Raji (cell line): ENCODE results near the gene SFXN3.
A peak's percentile ranks its signal among the peaks of the same experiment; 100 is the strongest.

Experiments used
- POLR2A ChIP-seq: IDR thresholded peaks from 2 replicates; pipeline ENCODE4 v1.6.1; 2011; ENCODE audit warnings: low read depth, low read length, control low read depth; ENCODE audit not compliant: insufficient read depth

Gene SFXN3

DNA sequence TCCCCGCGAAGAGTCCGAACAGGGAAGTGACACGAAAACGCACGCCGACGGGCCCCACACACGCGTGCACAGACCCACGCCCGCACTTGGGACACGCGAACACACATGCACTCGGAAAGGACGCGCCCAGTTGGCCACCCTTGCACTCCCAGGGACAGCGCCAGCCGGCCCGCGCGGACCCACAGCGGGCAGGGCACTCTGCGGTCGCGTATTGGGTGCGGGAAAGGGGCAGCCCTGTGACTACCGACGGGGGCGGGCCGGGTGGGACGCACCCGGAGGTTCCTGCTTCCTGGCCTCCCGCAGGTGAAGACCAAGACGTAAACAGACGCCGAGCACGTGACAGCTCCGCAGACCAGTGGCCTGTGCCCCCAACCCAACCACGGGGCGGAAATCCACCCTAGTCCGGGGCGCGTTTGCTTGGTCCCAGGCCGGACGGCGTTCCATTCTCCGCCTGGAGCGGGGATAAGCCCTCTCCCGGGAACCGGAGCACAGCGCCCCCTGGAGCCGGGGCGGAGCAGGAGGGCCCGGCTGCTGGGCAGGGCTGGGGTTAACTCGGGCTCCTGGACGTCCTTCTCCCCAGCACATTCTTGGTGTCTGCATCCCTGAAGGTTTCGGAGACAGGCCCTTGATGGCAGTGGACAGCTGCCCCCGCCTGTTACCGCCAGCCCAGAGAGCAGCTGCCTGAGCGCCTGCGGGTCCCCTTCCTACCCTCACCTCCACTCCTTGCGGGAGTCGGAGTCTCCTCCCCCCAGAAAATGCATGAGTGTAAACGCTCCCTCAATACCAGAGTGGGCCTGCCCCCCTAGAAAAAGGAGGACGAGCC is 33.5 kb upstream of the SFXN3 start:
- peak; percentile 66 for TF ChIP-seq POLR2A

DNA sequence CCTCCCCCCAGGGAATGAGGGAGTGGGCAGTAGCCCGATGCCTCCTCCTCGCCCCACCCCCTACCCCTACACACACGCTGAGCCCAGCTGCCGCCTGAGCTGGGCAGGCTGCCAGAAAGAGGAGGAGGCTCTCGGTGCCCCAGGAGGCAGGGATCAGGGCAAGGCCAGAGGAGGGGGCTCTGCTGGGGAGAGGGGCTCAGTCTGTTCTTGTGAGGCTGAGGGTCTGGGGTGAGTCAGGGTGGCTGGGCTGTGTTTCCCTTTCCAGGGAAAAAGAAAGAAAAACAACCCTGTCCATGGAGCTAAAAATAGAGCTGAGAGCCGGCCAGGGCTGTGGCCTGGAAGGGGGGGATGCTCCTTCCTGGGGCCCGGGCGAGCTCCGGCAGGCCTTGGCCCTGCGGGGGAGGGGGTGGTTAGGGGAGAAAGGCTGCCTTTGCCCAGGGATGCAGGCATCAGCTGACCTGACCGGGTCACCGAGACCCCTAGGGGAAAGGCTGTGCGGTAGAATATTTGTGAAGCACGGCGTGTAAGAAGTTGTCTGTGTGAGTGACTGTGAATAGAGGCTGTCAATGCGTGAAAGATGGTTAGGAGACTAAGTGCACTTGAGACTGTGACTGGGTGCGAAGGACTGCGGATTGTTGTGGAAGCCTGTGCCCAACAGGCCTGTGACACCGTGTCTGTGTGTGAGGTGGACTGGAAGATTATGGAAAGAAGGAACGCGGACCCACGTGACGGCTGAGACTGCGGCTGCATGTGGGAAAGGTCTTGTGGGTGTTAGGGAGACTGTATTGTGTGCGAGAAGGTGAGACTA is 32.6 kb upstream of the SFXN3 start:
- TF ChIP-seq POLR2A, result no peak

DNA sequence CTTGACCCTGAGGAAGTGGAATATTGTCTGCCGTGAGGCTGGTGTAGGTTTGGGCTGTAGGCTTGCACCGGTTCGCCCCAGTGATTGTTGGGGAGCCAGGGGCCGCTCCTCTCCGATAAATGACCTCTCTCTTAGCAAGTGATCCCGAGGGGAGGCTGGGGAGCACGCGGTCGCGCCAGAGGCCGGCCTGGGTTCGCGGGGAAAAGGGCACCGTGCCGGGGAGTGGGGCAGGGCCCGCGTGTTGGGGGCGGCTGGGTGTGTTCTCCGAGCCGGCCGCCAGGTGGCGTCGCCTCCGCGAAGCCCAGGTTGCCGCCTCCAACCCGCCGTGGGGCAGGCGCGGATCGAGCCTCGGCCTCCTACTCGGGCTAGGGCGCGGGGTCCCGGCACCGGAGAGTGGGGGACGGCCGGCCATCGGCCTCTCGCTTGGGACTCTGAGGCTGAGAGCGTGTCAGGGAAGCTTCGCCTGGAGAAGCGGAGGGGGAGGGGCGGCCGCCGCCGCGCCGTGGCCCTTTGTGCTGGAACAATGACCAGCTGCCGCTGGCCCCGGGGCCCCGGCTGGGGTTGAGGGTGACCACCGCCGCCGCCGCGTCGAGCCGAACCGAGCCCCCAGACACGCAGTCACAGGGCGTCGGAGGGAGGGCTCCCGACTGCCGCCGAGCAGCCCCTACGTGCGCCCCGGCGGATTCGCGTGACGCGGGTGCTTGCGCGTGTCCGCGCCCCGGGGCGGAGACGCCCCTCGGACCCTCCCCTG is 31.9 kb upstream of the SFXN3 start:
- 0 out of 2 replicates have a peak, but pooled peaks have one; percentile 13 for TF ChIP-seq POLR2A

DNA sequence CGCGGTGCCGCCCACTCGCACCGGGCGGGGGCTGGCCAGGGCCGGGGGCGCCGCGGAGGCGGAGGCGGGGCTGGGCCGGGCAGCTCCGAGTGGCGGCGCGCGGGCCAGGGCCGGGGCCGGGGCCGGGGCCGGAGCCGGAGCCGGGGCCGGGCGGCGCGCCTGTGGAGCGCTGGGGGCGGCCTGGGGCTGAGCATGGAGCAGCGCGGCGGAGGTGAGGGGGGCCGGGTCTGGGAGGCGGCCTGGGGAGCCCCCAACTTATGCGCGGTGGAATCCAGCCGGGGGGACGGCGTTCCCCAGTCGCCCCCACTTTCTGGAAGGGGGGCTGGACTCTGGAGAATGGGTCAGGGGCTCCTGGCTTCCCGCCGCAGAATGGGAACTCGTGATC is 31.3 kb upstream of the SFXN3 start, which contains the start of gene LZTS2:
Gene LZTS2, plus strand, starts transcription at position 67 of the 385 bp plus-strand sequence. CDS start 2,731 bp downstream, outside the sequence.
- no peak for TF ChIP-seq POLR2A

DNA sequence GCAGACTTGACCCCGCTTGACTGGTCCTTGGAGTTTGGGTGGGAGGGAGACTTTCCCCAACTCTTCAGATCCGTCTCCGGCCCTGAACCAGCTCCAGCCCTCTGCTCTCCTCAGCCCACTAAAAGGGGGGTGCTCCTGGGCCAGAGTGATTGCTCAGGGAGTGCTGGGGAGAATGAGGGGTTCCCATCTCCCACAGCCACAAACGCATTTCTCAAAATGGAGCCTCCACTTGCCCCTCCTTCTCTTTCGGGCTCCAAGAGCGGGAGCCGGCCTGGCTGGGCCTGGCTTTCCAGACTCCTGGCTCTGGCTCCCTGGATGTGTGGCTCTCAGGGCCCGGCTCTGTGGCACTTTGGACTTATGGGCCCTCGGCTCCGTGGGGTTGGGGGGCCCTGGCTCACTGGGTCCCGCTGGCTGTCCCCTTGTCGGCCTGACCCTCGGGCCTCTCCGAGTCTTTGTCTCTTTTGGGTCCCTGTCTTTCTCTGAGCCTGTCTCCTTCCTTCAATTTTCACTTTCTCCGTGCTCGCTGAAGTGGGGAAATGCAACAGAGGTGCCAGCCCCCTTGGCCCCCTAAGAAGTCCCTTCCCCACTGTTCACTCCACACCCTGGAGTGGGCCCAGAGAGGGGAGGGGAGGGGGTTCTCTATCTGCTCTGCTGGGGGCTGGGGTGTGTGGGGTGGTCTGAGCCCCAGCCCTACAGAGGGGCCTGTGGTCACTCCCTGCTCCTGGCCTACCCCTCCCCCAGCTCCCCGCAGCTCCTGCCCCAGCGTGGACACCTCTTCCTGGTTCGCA is 30.7 kb upstream of the SFXN3 start:
- no peak for TF ChIP-seq POLR2A

DNA sequence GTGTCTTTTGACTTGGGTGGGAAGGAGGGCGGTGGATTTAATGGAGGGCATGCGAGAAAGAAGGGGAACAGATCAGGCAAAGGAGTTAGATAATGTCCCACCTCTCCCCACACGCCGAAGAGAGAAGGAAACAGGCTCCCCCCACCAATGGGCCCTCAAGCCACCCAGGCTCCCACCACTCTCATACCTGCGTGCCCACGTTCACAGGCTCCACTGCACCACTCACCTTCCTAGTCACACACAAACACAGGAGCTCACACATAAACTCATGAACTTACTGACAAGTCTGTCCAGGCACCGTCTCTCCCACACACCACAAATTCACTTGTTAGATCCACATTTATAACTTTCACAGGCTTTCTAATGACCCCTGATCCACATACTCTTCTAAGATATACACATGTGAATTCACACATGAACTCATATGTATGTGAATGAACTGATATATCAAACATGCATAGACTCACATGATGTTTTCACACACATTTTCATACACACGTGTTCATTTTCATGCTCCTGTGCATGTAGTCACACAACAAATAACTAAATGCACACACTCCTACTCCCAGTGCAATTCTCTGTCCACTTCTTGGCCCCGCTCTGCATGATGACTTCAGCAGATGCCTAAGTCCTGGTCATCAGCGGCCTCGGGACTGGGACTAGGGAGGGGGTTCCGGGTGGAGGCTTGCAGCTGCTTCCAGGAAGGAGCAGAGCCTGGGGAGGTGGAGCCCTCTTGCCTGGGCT is 29.9 kb upstream of the SFXN3 start:
- TF ChIP-seq POLR2A, result no peak

DNA sequence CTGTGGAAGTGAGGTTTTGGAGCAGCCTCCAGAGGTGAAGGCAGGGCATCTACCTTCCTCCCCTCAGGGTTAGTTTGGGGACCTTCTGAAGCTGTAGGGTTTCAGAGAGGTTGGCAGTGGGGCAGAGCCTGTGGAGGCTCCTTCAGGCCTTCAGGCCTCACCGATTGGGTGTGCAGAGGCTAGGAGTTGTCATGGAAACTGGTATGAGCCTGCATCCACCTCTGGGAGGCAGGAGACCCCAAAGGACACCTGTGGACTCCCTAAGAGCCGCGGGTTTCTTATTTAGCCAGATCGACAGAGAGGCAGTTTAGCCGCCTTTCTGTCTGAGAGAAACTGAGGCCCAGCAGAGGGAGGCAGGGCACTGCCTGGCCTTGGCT is 29.4 kb upstream of the SFXN3 start:
- TF ChIP-seq POLR2A, result no peak

DNA sequence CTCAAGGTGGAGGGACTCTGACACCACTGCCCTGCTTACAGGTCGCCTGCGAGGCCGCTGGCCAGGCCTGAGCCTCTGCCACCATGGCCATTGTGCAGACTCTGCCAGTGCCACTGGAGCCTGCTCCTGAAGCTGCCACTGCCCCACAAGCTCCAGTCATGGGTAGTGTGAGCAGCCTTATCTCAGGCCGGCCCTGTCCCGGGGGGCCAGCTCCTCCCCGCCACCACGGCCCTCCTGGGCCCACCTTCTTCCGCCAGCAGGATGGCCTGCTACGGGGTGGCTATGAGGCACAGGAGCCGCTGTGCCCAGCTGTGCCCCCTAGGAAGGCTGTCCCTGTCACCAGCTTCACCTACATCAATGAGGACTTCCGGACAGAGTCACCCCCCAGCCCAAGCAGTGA is 28.6 kb upstream of the SFXN3 start:
- no peak for TF ChIP-seq POLR2A

DNA sequence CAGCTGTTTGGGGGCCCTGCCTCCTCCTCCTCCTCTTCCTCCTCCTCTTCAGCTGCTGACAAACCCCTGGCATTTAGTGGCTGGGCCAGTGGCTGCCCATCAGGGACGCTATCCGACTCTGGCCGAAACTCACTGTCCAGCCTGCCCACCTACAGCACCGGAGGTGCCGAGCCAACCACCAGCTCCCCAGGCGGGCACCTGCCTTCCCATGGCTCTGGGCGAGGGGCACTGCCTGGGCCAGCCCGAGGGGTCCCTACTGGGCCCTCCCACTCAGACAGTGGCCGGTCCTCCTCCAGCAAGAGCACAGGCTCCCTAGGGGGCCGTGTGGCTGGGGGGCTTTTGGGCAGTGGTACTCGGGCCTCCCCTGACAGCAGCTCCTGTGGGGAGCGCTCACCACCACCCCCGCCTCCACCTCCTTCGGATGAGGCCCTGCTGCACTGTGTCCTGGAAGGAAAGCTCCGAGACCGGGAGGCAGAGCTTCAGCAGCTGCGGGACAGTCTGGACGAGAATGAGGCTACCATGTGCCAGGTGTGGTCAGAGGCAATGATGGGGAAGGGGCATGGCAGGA is 27.3 kb upstream of the SFXN3 start:
- no peak for TF ChIP-seq POLR2A

DNA sequence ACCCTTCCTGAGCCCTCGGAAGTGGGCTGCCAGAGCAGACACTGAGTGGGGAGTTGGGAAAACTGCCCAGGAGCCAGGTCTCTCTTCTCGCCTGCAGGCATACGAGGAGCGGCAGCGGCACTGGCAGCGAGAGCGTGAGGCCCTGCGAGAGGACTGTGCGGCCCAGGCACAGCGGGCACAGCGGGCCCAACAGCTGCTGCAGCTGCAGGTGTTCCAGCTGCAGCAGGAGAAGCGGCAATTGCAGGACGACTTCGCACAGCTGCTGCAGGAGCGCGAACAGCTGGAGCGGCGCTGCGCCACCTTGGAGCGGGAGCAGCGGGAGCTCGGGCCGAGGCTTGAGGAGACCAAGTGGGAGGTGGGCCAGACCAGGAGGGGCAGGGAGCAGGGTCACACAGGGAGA is 25.7 kb upstream of the SFXN3 start:
- no peak for TF ChIP-seq POLR2A

DNA sequence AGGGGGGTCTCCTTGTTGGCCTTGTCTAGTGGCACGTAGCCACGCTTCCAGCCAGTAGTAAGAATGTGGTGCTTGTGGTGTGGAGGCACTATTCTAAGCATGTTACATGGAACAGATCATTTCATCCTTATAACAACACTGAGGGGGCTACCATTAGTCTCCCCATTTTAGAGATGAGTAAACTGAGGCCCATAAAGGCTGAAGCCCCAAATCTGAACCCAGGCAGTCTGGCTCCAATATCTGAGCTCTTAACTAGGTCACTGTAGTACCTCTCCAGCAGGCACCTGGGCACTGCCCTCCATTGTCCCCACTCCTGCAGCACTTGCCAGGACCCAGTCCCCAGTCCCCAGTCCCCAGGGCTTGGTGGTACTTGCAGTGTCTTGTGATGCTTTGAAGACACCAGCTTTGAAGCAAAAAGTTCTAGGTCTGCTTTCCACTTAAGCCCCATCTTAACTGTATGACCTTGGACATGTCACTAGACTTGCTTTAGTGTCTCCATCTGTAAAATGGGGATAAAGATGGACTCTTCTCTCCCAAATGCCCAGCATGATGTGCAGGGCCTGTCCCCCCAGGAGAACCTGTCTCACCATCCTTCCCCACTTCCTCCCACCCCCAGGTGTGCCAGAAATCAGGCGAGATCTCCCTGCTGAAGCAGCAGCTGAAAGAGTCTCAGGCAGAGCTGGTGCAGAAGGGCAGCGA is 25.0 kb upstream of the SFXN3 start:
- TF ChIP-seq POLR2A, result no peak

DNA sequence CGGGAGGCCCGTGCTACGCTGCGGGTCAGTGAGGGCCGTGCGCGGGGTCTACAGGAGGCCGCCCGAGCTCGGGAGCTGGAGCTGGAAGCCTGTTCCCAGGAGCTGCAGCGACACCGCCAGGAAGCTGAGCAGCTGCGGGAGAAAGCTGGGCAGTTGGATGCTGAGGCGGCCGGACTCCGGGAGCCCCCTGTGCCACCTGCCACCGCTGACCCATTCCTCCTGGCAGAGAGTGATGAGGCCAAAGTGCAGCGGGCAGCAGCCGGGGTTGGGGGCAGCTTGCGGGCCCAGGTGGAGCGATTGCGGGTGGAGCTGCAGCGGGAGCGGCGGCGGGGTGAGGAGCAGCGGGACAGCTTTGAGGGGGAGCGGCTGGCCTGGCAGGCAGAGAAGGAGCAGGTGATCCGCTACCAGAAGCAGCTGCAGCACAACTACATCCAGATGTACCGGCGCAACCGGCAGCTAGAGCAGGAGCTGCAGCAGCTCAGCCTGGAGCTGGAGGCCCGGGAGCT is 24.4 kb upstream of the SFXN3 start:
- TF ChIP-seq POLR2A, result no peak

DNA sequence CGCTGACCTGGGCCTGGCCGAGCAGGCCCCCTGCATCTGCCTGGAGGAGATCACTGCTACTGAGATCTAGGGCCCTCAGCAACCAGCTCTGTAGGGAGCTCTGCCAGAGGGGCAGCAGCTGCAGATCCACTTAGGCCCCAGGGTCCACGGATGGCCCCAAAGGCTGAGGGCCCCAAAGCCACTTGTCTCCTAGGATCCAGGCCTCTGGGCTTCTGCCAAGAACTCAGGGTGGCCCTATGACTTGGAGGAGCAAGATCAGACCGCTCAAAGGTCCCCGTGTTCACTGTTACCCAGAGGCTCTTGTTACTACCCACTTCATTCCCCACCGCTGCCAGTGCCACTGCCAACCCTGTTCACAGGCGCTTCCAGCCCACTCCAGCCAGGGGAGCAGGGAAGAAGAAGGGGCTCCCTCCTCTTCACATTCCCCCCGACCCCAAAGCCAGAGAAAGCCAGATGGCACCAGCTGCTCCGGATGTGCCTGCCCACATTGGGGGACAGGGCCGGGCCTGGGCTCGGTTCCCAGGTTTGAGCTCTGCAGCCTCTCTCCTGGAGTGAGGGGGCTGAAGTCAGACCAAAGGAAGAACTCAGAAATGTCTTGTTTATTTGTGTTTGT is 23.8 kb upstream of the SFXN3 start:
- no peak for TF ChIP-seq POLR2A
